Measurements from ENCODE around the gene CACNB2. TPM values are rescaled to one million over a fixed set of nuclear protein-coding genes. Genes with fewer than 3 reads are reported as not detected.

The CACNB2 gene
- polyA plus RNA-seq, 1 of the 3 experiments (the other 2 are of a cell fraction) = 0.74 TPM

GRCh38 chr10:18436902-18437301 is 296.7 kb downstream of the CACNB2 start:
- Histone ChIP-seq H3K27me3 (ENCODE audit: insufficient read depth) (no peaks in the 10 kb centered on the region), H3K4me2 (no peak overlapping the region), H3F3A (replicated peaks; ENCODE audit: insufficient read depth) (no peaks in the 10 kb centered on the region), H3K27ac (ENCODE audit: low read depth in 2 of 2, low read length in 1 of 2) (no peak overlapping the region), H3K4me3 (ENCODE audit: low read depth in 2 of 2, low read length in 1 of 2) (no peak overlapping the region), H3K9ac (no peak overlapping the region), H3K9me3 (no peaks in the 10 kb centered on the region), H3K36me3 (replicated peaks in 1 of 2; ENCODE audit: control insufficient read depth in 1 of 2, insufficient read depth in 2 of 2, low read length in 1 of 2) (no peaks in the 10 kb centered on the region), H2AFZ (ENCODE audit: low read depth) (no peak overlapping the region), H3K4me1 (ENCODE audit: control insufficient read depth in 1 of 2, insufficient read depth in 2 of 2, low read depth in 1 of 2, low read length in 1 of 2) (no peaks in the 10 kb centered on the region), H4K20me1 (ENCODE audit: insufficient read depth) (no peaks in the 10 kb centered on the region), H3K79me2 (ENCODE audit: insufficient read depth) (no peaks in the 10 kb centered on the region), H3K9me2 (no peaks in the 10 kb centered on the region)
- 69% methylated on average over 1 of the region's 1 CpG for WGBS (ENCODE audit: low lambda C conversion rate)
- ChIA-PET POLR2A (no interaction called here), CTCF (no interaction called here)
- TF ChIP-seq, protein P1, sequence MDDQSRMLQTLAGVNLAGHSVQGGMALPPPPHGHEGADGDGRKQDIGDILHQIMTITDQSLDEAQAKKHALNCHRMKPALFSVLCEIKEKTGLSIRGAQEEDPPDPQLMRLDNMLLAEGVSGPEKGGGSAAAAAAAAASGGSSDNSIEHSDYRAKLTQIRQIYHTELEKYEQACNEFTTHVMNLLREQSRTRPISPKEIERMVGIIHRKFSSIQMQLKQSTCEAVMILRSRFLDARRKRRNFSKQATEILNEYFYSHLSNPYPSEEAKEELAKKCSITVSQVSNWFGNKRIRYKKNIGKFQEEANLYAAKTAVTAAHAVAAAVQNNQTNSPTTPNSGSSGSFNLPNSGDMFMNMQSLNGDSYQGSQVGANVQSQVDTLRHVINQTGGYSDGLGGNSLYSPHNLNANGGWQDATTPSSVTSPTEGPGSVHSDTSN (IDR thresholded peaks at IDR 0.05) = no peak
- TF ChIP-seq TAF1 (IDR thresholded peaks at IDR 0.05; ENCODE audit: borderline replicate concordance, low read depth, low read length) = no peak
- TF ChIP-seq FOXJ3 (CRISPR knock-in tag; IDR thresholded peaks at IDR 0.05) = no peak
- TF ChIP-seq ELF1 (IDR thresholded peaks at IDR 0.05) = no peak
- DNase-seq = no peak

DNA sequence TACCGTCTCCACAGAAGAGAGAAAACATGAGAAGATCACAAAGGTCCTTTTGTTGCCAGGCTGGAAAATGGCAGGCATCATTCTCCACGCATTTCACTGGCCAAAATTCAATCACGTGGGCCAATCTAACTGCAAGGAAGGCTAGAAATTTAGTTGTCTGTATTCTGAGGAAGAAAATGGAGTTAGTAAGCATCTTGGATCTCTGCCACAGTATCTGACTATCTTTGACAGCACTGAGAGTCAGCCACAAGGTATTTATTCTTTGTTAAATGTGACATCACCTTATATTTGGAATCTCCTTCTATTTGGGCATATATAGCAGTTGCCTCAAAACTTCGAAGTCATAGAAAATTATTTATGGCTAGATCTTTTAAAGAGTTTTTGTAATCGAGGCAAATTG is 297.3 kb downstream of the CACNB2 start:
- ChIA-PET CTCF (no interaction called here), POLR2A (no interaction called here)
- Histone ChIP-seq H3K4me2 (no peak overlapping the region), H2AFZ (ENCODE audit: low read depth) (no peak overlapping the region), H3K9me2 (no peaks in the 10 kb centered on the region), H4K20me1 (ENCODE audit: insufficient read depth) (no peaks in the 10 kb centered on the region), H3K79me2 (ENCODE audit: insufficient read depth) (no peaks in the 10 kb centered on the region), H3K27me3 (ENCODE audit: insufficient read depth) (no peaks in the 10 kb centered on the region), H3F3A (replicated peaks; ENCODE audit: insufficient read depth) (no peaks in the 10 kb centered on the region), H3K27ac (ENCODE audit: low read depth in 2 of 2, low read length in 1 of 2) (no peak overlapping the region), H3K9ac (no peak overlapping the region), H3K4me1 (ENCODE audit: control insufficient read depth in 1 of 2, insufficient read depth in 2 of 2, low read depth in 1 of 2, low read length in 1 of 2) (no peaks in the 10 kb centered on the region), H3K36me3 (replicated peaks in 1 of 2; ENCODE audit: control insufficient read depth in 1 of 2, insufficient read depth in 2 of 2, low read length in 1 of 2) (no peaks in the 10 kb centered on the region), H3K4me3 (ENCODE audit: low read depth in 2 of 2, low read length in 1 of 2) (no peak overlapping the region), H3K9me3 (no peaks in the 10 kb centered on the region)
- no peak for DNase-seq
- 38% methylated on average over 5 of the region's 5 CpGs for WGBS (ENCODE audit: low lambda C conversion rate)
- TF ChIP-seq ELF1 (IDR thresholded peaks at IDR 0.05) = no peak
- TF ChIP-seq USF1 (IDR thresholded peaks at IDR 0.05; ENCODE audit: borderline replicate concordance, low read depth) = peak; percentile 37; the same call in 1 of the 2 replicates

DNA sequence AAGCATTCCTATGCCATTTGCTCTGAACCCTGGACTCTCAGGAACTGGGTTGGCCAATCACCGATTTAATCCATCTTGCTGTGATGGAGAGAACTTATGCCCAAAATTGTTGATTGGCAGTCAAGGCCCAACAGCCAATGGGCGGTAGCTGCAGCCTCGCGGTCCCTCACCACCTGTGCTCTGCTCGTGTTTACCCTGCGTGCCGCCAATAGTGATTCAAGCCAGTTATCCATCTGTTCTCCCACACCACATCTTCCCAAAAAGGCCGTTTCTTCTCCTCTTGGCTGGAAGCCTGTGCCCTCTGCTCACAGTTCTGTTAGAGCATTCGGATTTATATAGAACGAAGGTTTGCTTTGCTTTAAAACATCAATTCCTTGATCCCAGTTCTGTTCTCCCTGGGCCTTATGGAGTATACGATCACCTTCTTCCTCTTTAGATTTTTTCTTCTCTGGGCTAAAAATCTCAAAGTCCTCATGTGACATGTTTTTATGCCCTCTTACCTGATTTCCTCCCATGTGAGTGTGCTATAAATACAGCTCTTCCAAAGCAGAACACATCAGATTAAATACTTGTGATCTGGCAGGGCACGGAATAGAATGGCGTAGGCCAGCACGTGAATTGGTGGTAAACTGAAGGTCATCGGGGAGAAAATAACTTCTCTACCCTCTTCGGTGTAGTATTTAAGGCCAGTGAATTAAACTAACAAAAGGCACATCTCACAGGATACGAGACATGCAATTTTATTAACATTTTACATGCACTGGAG is 298.3 kb downstream of the CACNB2 start:
- Histone ChIP-seq H3K9ac (no peak overlapping the region), H3K4me3 (ENCODE audit: low read depth in 2 of 2, low read length in 1 of 2) (no peak overlapping the region), H3K36me3 (replicated peaks in 1 of 2; ENCODE audit: control insufficient read depth in 1 of 2, insufficient read depth in 2 of 2, low read length in 1 of 2) (no peaks in the 10 kb centered on the region), H3K27ac (ENCODE audit: low read depth in 2 of 2, low read length in 1 of 2) (no peak overlapping the region), H4K20me1 (ENCODE audit: insufficient read depth) (no peaks in the 10 kb centered on the region), H3K79me2 (ENCODE audit: insufficient read depth) (no peaks in the 10 kb centered on the region), H3K9me2 (no peaks in the 10 kb centered on the region), H3K4me1 (ENCODE audit: control insufficient read depth in 1 of 2, insufficient read depth in 2 of 2, low read depth in 1 of 2, low read length in 1 of 2) (no peaks in the 10 kb centered on the region), H3K9me3 (no peaks in the 10 kb centered on the region), H2AFZ (ENCODE audit: low read depth) (no peak overlapping the region), H3K27me3 (ENCODE audit: insufficient read depth) (no peaks in the 10 kb centered on the region), H3K4me2 (no peak overlapping the region), H3F3A (replicated peaks; ENCODE audit: insufficient read depth) (no peaks in the 10 kb centered on the region)
- POLR2A ChIA-PET = no interaction called here
- TF ChIP-seq RCOR1 (IDR thresholded peaks at IDR 0.05; ENCODE audit: low read length) = no peak
- no peak for TF ChIP-seq FOXJ3 (CRISPR knock-in tag; IDR thresholded peaks at IDR 0.05)
- TF ChIP-seq USF1 (IDR thresholded peaks at IDR 0.05; ENCODE audit: borderline replicate concordance, low read depth) = no peak
- TF ChIP-seq TAF1 (IDR thresholded peaks at IDR 0.05; ENCODE audit: borderline replicate concordance, low read depth, low read length) = no peak
- no peak for TF ChIP-seq ELF1 (IDR thresholded peaks at IDR 0.05)
- no peak for TF ChIP-seq CHD2 (IDR thresholded peaks at IDR 0.05; ENCODE audit: low read length, partially characterized antibody)
- TF ChIP-seq FOSL2 (IDR thresholded peaks at IDR 0.05; ENCODE audit: borderline replicate concordance, low read depth) = no peak
- no peak for TF ChIP-seq SIN3A (IDR thresholded peaks at IDR 0.05; ENCODE audit: borderline replicate concordance, low read depth, low read length)
- 75% methylated on average over 17 of the region's 17 CpGs for WGBS (ENCODE audit: low lambda C conversion rate)
- CTCF ChIA-PET = no interaction called here
- DNase-seq = no peak
